Upper lobe of left lung (tissue), 6 donors: ENCODE measurements around the gene TVP23C. TPM values are rescaled to one million over a fixed set of nuclear protein-coding genes. Genes with fewer than 3 reads are reported as not detected.
A peak's percentile ranks its signal among the peaks of the same experiment; 100 is the strongest.
"Not testable (repeated sequence)": the region's sequence is repeated elsewhere in the genome, so short reads cannot be mapped to it uniquely, and the experiment has no call there.

Experiments
- ATAC-seq, 2 donors: fragments of 200-7000 bp; cut with Tn5 transposase; one replicate each; pipeline ENCODE4 v1.9.1; 2022; ENCODE audit warnings: mild to moderate bottlenecking in 2 of 2, moderate library complexity in 2 of 2; ENCODE audit not compliant: low FRiP score in 2 of 2
- DNase-seq, 2 donors: peaks; one replicate each; pipeline ENCODE4 v3.0.0-alpha.2; 2019 to 2020
- H3K27ac ChIP-seq, 4 donors: fragments of 200-600 bp; sonication (generic); one replicate each; pipeline ENCODE4 v1.5.1; 2016 to 2019
- H3K27me3 ChIP-seq, 4 donors: fragments of 200-600 bp; sonication (generic); one replicate each; pipeline ENCODE4 v1.5.1; 2017 to 2019
- H3K36me3 ChIP-seq, 4 donors: fragments of 200-600 bp; sonication (generic); one replicate each; pipeline ENCODE4 v1.5.1; 2016 to 2019
- H3K4me1 ChIP-seq, 4 donors: fragments of 200-600 bp; sonication (generic); one replicate each; pipeline ENCODE4 v1.5.1; 2018 to 2019
- H3K4me3 ChIP-seq, 4 donors: fragments of 200-600 bp; sonication (generic); one replicate each; pipeline ENCODE4 v1.5.1; 2017 to 2019; ENCODE audit warnings: mild to moderate bottlenecking in 2 of 4, moderate library complexity in 1 of 4
- H3K9me3 ChIP-seq, 4 donors: fragments of 200-600 bp; sonication (generic); one replicate each; pipeline ENCODE4 v1.5.1; 2018 to 2019
- EP300 ChIP-seq, 4 donors: sonication (generic); formaldehyde crosslinking; IDR thresholded peaks; one replicate each; pipeline ENCODE4 v1.5.1; 2017; ENCODE audit warnings: antibody characterized with exemption in 4 of 4, control low read depth in 2 of 4
- POLR2A ChIP-seq, 4 donors: fragments of 450-650 bp; IDR thresholded peaks; one replicate each; pipeline ENCODE4 v1.5.1; 2016 to 2017; ENCODE audit warnings: antibody characterized with exemption in 4 of 4, mild to moderate bottlenecking in 2 of 4
- POLR2AphosphoS5 ChIP-seq, 2 donors: sonication (generic); formaldehyde crosslinking; IDR thresholded peaks; one replicate each; pipeline ENCODE4 v1.5.1; 2017; ENCODE audit warnings: antibody characterized with exemption in 2 of 2
- WGBS, 2 donors: methylation state at CpG; one replicate each; pipeline ENCODE4 v1.1.5; 2017 to 2018; 5-methylcytosine and 5-hydroxymethylcytosine counted together
- total RNA-seq, 6 donors: library from RNA; depleted of rRNA in 4 of 6; stranded (reverse); fragments of >200 nt in 4 of 6; gene quantifications; one replicate each; pipeline versions ENCODE4 v1.1.0 to v1.2.1, GENCODE V29; 2016 to 2021
- TF ChIP-seq, protein P1 (sequence below), 6 experiments: fragments of 450-650 bp in 4 of 6; fragments of 200-600 bp in 2 of 6; sonication (generic) in 2 of 6; IDR thresholded peaks; one replicate each; pipeline ENCODE4 v1.5.1; 2016 to 2019; ENCODE audit warnings: antibody characterized with exemption in 6 of 6
- donor health status: DM: no; HTN: no; CAD: no; lungs with moderate emphysema.
- donor health status: DM: no; HTN: yes; CAD: no; lungs with severe emphysema.

Gene TVP23C
- total RNA-seq, 6 donors from 2014 or later, result 15.3 to 54.0 (median 17.4) TPM

DNA sequence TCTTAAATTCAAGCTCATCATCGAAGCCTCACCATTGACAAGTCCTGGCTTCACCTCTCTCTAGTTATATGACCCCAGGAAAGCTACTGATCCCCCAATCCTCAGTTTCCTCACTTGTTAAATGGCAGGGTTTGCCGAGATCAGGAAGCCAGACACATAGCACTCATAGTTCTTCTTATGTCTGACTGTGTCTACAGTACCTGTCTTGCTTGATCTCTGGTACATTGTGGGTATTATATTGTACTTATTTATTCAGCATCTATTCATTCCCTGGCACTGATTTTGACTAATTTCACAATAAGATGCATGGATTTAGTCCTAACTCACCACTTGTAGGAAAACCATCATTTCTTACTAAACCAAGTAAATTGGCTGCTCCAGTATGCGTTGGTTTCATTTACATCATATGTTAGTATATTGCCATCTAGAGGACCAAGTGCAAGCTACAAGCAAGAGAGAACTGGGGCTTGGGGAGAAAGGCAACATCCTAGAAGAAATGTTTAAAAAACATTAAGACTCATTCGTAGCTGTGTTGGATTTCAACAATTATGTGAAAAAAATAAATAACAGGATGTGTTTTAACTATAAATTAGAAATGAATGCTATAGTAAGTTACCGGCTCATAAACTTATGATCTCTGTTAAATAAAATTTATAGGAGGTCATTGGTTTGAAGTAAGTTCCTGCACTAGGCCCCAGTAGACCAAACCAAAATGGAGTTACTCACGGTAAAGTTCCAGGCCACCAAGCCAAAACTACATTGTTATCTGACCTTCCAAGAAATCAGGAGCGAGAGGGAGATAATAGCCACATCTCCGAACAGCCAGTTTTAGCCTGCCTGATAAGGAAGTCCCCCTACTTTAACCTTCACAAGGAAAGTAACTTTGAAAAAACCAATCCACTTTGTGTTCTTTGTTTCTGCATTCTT, 36.7 kb downstream of the TVP23C start:
- H3K4me3 ChIP-seq, H3K27ac ChIP-seq, H3K4me1 ChIP-seq, H3K27me3 ChIP-seq, H3K36me3 ChIP-seq, DNase-seq, H3K9me3 ChIP-seq: not testable (repeated sequence)
- ATAC-seq, result peak; percentile 73 to 86
- TF ChIP-seq, protein P1, sequence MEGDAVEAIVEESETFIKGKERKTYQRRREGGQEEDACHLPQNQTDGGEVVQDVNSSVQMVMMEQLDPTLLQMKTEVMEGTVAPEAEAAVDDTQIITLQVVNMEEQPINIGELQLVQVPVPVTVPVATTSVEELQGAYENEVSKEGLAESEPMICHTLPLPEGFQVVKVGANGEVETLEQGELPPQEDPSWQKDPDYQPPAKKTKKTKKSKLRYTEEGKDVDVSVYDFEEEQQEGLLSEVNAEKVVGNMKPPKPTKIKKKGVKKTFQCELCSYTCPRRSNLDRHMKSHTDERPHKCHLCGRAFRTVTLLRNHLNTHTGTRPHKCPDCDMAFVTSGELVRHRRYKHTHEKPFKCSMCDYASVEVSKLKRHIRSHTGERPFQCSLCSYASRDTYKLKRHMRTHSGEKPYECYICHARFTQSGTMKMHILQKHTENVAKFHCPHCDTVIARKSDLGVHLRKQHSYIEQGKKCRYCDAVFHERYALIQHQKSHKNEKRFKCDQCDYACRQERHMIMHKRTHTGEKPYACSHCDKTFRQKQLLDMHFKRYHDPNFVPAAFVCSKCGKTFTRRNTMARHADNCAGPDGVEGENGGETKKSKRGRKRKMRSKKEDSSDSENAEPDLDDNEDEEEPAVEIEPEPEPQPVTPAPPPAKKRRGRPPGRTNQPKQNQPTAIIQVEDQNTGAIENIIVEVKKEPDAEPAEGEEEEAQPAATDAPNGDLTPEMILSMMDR (IDR thresholded peaks at IDR 0.05), result peak; percentile 33 to 65 (median 50)
- WGBS, 2 donors, result 47 to 60% methylated on average over 7 of the region's 8 CpGs

DNA sequence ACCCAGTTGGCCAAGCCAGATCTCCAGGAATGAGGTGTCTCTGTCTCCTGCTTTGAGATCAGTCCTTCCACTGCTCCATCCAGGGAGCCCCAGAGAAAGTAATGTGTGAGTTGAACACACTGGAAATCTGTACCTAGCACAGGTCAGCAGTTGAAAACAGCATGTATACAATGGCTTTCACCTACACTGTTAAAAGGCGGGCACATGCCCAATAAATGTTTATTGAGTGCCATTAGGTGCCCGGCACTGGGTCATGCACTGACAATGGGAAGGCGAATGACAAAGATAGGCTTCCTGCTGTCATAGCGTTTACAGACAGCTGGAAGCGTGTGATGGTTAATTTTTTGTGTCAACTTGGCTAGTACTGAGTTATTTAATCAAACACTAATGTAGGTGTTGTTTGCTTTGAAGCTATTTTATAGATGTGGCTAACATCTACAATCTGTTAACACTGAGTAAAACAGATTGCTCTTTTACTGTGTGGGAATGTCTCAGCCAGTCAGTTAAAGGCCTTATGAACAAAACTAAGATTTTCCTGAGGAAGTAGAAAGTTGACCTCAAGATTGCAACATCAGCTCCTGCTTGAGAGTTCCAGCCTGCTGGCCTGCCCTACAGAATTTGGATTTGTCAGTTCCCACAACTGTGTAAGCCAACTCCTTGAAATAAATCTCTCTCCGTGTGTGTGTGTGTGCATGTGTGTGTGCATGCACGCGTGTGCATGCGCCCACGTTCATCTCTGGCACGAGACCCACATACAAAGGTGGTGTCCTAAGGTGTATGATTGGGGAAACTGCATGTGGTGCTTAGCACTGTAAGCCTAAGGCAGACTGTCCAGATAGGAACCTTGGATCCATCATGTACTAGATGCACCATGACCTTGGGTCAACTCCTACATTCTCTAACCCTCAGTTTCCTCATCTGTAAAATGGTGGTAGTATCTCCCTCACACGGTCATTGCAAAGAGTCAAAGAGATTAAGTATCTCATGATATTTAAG, 38.0 kb downstream of the TVP23C start:
- 50 to 65% methylated on average over 11 to 12 of the region's 12 CpGs for WGBS, 2 donors
- peak; percentile 75 to 87 for ATAC-seq
- not testable (repeated sequence) for H3K4me1 ChIP-seq, H3K9me3 ChIP-seq, H3K36me3 ChIP-seq, DNase-seq, H3K27me3 ChIP-seq, H3K4me3 ChIP-seq
- peak overlapping the region in 1 of 4 donors; percentile 27 for H3K27ac ChIP-seq

DNA sequence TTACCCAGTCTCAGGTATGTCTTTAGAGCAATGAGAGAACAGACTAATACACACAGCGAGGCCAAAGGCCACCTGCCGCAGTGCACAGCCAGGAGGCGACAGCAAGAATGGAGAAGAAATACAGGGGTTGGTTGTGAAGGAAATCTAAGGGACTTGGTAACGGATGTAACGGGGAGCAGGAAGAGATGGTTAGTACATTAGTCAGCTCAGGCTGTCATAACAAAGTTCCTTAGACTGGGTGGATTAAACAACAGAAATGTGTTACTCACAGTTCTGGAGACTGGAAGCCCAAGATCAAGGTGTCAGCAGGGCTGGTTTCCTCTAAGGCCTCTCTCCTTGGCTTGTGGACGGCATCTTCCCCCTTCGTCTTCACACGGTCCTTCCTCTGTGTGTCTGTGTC, 47.1 kb downstream of the TVP23C start:
- no peak for TF ChIP-seq POLR2AphosphoS5 (IDR thresholded peaks at IDR 0.05)
- TF ChIP-seq, protein P1 (IDR thresholded peaks at IDR 0.05), result no peak
- TF ChIP-seq POLR2A (IDR thresholded peaks at IDR 0.05), result no peak
- TF ChIP-seq EP300 (IDR thresholded peaks at IDR 0.05), result no peak
- Histone ChIP-seq H3K4me3 (no peak overlapping the region), H3K36me3 (peaks cover 0 to 9% (median 0%) of the 10 kb centered on the region in 4 donors), H3K27me3 (no peaks in the 10 kb centered on the region), H3K27ac (no peak overlapping the region), H3K4me1 (peaks cover 0 to 18% (median 15%) of the 10 kb centered on the region in 4 donors), H3K9me3 (no peaks in the 10 kb centered on the region)
- DNase-seq, result no peak
- 89 to 93% methylated on average over 8 of the region's 8 CpGs for WGBS, 2 donors
- no peak for ATAC-seq

- WGBS, 2 donors, result 44 to 46% methylated on average over 2 of the region's 2 CpGs
- DNase-seq, result no peak
- H3K27ac ChIP-seq, result no peak overlapping the region
- H3K27me3 ChIP-seq, result no peaks in the 10 kb centered on the region
- no peak for ATAC-seq
- TF ChIP-seq EP300 (IDR thresholded peaks at IDR 0.05) (no peak), POLR2A (IDR thresholded peaks at IDR 0.05) (no peak), POLR2AphosphoS5 (IDR thresholded peaks at IDR 0.05) (no peak)
- TF ChIP-seq, protein P1 (IDR thresholded peaks at IDR 0.05), result no peak
- no peaks in the 10 kb centered on the region for H3K9me3 ChIP-seq
- H3K4me3 ChIP-seq, result no peak overlapping the region
- H3K4me1 ChIP-seq, result peaks cover 0 to 18% (median 15%) of the 10 kb centered on the region in 4 donors
- peaks cover 0 to 9% (median 0%) of the 10 kb centered on the region in 4 donors for H3K36me3 ChIP-seq
Measured at GRCh38 chr17:15514469-15514868, 48.8 kb downstream of the TVP23C start.

DNA sequence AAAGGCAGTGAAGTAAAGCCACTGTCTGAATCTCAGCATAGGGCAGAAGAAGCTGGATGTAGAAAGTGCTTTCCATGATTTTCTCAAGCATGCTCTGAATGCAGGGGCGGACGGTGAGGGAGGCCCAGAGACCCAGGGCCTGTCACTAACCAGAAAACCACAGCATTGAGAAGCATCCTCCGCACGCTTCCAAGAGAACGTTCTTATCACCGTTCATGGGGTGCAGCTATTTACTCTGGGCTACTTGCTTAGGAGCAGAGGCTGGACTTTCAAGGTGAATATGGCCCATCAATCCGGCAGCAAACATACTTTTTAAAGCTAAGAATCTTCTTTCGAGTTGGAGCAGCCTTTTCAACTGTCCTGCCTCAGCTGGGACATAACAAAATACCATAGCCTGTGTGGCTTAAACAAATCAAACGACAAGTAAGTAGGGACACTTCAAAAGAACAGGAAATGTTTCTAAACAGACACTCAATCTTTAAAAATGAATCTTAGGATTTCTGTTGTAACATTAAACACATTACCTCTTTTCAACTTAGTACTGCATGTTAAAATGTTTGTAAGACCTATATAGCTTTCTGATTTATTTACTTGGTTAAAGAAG, 49.3 kb downstream of the TVP23C start:
- H3K4me1 ChIP-seq, result peaks cover 0 to 18% (median 15%) of the 10 kb centered on the region in 4 donors
- WGBS, 2 donors, result 43 to 60% methylated on average over 9 of the region's 9 CpGs
- H3K9me3 ChIP-seq, result no peaks in the 10 kb centered on the region
- no peak overlapping the region for H3K4me3 ChIP-seq
- DNase-seq (no peak), ATAC-seq (no peak)
- H3K27me3 ChIP-seq, result no peaks in the 10 kb centered on the region
- peaks cover 0 to 9% (median 0%) of the 10 kb centered on the region in 4 donors for H3K36me3 ChIP-seq
- peak overlapping the region; percentile 10 to 65 (median 42) for H3K27ac ChIP-seq
- TF ChIP-seq, protein P1 (IDR thresholded peaks at IDR 0.05), result no peak
- TF ChIP-seq POLR2AphosphoS5 (IDR thresholded peaks at IDR 0.05) (no peak), EP300 (IDR thresholded peaks at IDR 0.05) (no peak), POLR2A (IDR thresholded peaks at IDR 0.05) (no peak)
